ENCODE results near the gene DCC.

DCC gene

GRCh38 chr18:52344881-52345280 lies 4.9 kb downstream of the DCC start:
- no peaks in the 10 kb centered on the region for H3K9me2 ChIP-seq (replicated peaks; ENCODE audit: control insufficient read depth, low read length)
- no peak overlapping the region for H3K4me2 ChIP-seq (ENCODE audit: low read length)
- no peaks in the 10 kb centered on the region for H3K79me2 ChIP-seq (ENCODE audit: control insufficient read depth, low read length)
- no peaks in the 10 kb centered on the region for H4K20me1 ChIP-seq (ENCODE audit: control insufficient read depth, insufficient read depth, low read depth, low read length)
- no peak overlapping the region for H3K4me3 ChIP-seq (ENCODE audit: low read length)
- H3K4me1 ChIP-seq (ENCODE audit: control insufficient read depth, low read length): no peaks in the 10 kb centered on the region
- H3K36me3 ChIP-seq (ENCODE audit: control insufficient read depth, low read length): no peaks in the 10 kb centered on the region
- no peak overlapping the region for H3K27ac ChIP-seq (ENCODE audit: low read depth, low read length)
- TF ChIP-seq, protein P1, sequence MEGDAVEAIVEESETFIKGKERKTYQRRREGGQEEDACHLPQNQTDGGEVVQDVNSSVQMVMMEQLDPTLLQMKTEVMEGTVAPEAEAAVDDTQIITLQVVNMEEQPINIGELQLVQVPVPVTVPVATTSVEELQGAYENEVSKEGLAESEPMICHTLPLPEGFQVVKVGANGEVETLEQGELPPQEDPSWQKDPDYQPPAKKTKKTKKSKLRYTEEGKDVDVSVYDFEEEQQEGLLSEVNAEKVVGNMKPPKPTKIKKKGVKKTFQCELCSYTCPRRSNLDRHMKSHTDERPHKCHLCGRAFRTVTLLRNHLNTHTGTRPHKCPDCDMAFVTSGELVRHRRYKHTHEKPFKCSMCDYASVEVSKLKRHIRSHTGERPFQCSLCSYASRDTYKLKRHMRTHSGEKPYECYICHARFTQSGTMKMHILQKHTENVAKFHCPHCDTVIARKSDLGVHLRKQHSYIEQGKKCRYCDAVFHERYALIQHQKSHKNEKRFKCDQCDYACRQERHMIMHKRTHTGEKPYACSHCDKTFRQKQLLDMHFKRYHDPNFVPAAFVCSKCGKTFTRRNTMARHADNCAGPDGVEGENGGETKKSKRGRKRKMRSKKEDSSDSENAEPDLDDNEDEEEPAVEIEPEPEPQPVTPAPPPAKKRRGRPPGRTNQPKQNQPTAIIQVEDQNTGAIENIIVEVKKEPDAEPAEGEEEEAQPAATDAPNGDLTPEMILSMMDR (IDR thresholded peaks at IDR 0.05; ENCODE audit: low read depth, low read length, poor library complexity, severe bottlenecking): no peak
- TF ChIP-seq EZH2phosphoT487 (IDR thresholded peaks at IDR 0.05; ENCODE audit: borderline replicate concordance, low read length): no peak
- no peaks in the 10 kb centered on the region for H3K27me3 ChIP-seq (ENCODE audit: control insufficient read depth, low read length)
- H3F3A ChIP-seq (ENCODE audit: control insufficient read depth, insufficient read depth): no peaks in the 10 kb centered on the region
- H3K9me3 ChIP-seq (ENCODE audit: control insufficient read depth, insufficient read depth, low read length): no peaks in the 10 kb centered on the region

- Histone ChIP-seq H3K79me2 (ENCODE audit: control insufficient read depth, low read length) (no peaks in the 10 kb centered on the region), H3K4me1 (ENCODE audit: control insufficient read depth, low read length) (no peaks in the 10 kb centered on the region), H4K20me1 (ENCODE audit: control insufficient read depth, insufficient read depth, low read depth, low read length) (no peaks in the 10 kb centered on the region), H3K27me3 (ENCODE audit: control insufficient read depth, low read length) (no peaks in the 10 kb centered on the region), H3K9me3 (ENCODE audit: control insufficient read depth, insufficient read depth, low read length) (no peaks in the 10 kb centered on the region), H3K36me3 (ENCODE audit: control insufficient read depth, low read length) (no peaks in the 10 kb centered on the region), H3K9me2 (replicated peaks; ENCODE audit: control insufficient read depth, low read length) (no peaks in the 10 kb centered on the region), H3K4me3 (ENCODE audit: low read length) (no peak overlapping the region), H3K27ac (ENCODE audit: low read depth, low read length) (no peak overlapping the region), H3F3A (ENCODE audit: control insufficient read depth, insufficient read depth) (no peaks in the 10 kb centered on the region), H3K4me2 (ENCODE audit: low read length) (no peak overlapping the region)
- no peak for TF ChIP-seq EZH2phosphoT487 (IDR thresholded peaks at IDR 0.05; ENCODE audit: borderline replicate concordance, low read length)
- TF ChIP-seq, protein P1 (IDR thresholded peaks at IDR 0.05; ENCODE audit: low read depth, low read length, poor library complexity, severe bottlenecking): no peak
Measured at GRCh38 chr18:52345428-52345827, 5.4 kb downstream of the DCC start.

GRCh38 chr18:52348209-52348608 lies 8.2 kb downstream of the DCC start:
- TF ChIP-seq, protein P1 (IDR thresholded peaks at IDR 0.05; ENCODE audit: low read depth, low read length, poor library complexity, severe bottlenecking): peak; percentile 48
- TF ChIP-seq EZH2phosphoT487 (IDR thresholded peaks at IDR 0.05; ENCODE audit: borderline replicate concordance, low read length): no peak
- H3K36me3 ChIP-seq (ENCODE audit: control insufficient read depth, low read length): no peaks in the 10 kb centered on the region
- H3K4me3 ChIP-seq (ENCODE audit: low read length): no peak overlapping the region

GRCh38 chr18:52349498-52349897 lies 9.5 kb downstream of the DCC start:
- H3K79me2 ChIP-seq (ENCODE audit: control insufficient read depth, low read length): no peaks in the 10 kb centered on the region
- no peak overlapping the region for H3K4me2 ChIP-seq (ENCODE audit: low read length)
- no peaks in the 10 kb centered on the region for H3K9me2 ChIP-seq (replicated peaks; ENCODE audit: control insufficient read depth, low read length)
- no peak overlapping the region for H3K27ac ChIP-seq (ENCODE audit: low read depth, low read length)
- no peaks in the 10 kb centered on the region for H3K36me3 ChIP-seq (ENCODE audit: control insufficient read depth, low read length)
- TF ChIP-seq, protein P1 (IDR thresholded peaks at IDR 0.05; ENCODE audit: low read depth, low read length, poor library complexity, severe bottlenecking): no peak
- no peak for TF ChIP-seq EZH2phosphoT487 (IDR thresholded peaks at IDR 0.05; ENCODE audit: borderline replicate concordance, low read length)
- no peak overlapping the region for H3K4me3 ChIP-seq (ENCODE audit: low read length)
- H3K4me1 ChIP-seq (ENCODE audit: control insufficient read depth, low read length): no peaks in the 10 kb centered on the region
- H4K20me1 ChIP-seq (ENCODE audit: control insufficient read depth, insufficient read depth, low read depth, low read length): no peaks in the 10 kb centered on the region
- no peaks in the 10 kb centered on the region for H3K9me3 ChIP-seq (ENCODE audit: control insufficient read depth, insufficient read depth, low read length)
- no peaks in the 10 kb centered on the region for H3K27me3 ChIP-seq (ENCODE audit: control insufficient read depth, low read length)
- no peaks in the 10 kb centered on the region for H3F3A ChIP-seq (ENCODE audit: control insufficient read depth, insufficient read depth)

More at GRCh38 chr18:52348209-52348608, 8.2 kb downstream of the DCC start:
- H3F3A ChIP-seq (ENCODE audit: control insufficient read depth, insufficient read depth): no peaks in the 10 kb centered on the region
- H3K79me2 ChIP-seq (ENCODE audit: control insufficient read depth, low read length): no peaks in the 10 kb centered on the region
- no peaks in the 10 kb centered on the region for H3K27me3 ChIP-seq (ENCODE audit: control insufficient read depth, low read length)
- no peaks in the 10 kb centered on the region for H3K9me3 ChIP-seq (ENCODE audit: control insufficient read depth, insufficient read depth, low read length)
- no peak overlapping the region for H3K27ac ChIP-seq (ENCODE audit: low read depth, low read length)
- no peak overlapping the region for H3K4me2 ChIP-seq (ENCODE audit: low read length)
- no peaks in the 10 kb centered on the region for H3K4me1 ChIP-seq (ENCODE audit: control insufficient read depth, low read length)
- H3K9me2 ChIP-seq (replicated peaks; ENCODE audit: control insufficient read depth, low read length): no peaks in the 10 kb centered on the region
- no peaks in the 10 kb centered on the region for H4K20me1 ChIP-seq (ENCODE audit: control insufficient read depth, insufficient read depth, low read depth, low read length)
